Measurements from ENCODE around the gene INSL3. TPM values are rescaled to one million over a fixed set of nuclear protein-coding genes. Genes with fewer than 3 reads are reported as not detected.

The INSL3 gene
- total RNA-seq, 1 donor from 2014 or later, result not detected

DNA sequence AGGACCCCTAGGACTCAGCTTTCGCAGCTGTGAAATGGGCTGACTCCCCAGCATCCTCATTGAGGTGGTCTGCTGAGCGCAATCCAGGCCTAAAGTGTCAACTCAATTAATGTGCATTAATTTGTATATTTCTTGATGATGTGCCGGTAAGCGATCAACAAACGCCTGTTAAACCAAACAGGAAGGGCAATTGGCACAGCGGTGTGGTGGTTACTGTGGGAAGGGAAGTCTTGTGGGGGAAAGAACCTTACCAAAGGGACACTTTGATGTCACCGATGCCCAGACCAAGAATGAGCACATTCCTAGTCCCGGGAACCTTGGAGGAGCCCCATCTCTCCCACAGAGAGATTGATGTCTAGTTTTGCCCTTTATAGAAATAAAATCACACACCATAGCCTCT lies 24.8 kb upstream of the INSL3 start:
- DNase-seq (ENCODE audit: low read depth), result no peak

GRCh38 chr19:17843908-17844490 lies 22.7 kb upstream of the INSL3 start:
- DNase-seq (ENCODE audit: low read depth), result no peak

GRCh38 chr19:17843292-17843827 lies 22.0 kb upstream of the INSL3 start:
- DNase-seq (ENCODE audit: low read depth), result no peak

GRCh38 chr19:17842663-17843291 lies 21.5 kb upstream of the INSL3 start:
- no peak for DNase-seq (ENCODE audit: low read depth)

DNA sequence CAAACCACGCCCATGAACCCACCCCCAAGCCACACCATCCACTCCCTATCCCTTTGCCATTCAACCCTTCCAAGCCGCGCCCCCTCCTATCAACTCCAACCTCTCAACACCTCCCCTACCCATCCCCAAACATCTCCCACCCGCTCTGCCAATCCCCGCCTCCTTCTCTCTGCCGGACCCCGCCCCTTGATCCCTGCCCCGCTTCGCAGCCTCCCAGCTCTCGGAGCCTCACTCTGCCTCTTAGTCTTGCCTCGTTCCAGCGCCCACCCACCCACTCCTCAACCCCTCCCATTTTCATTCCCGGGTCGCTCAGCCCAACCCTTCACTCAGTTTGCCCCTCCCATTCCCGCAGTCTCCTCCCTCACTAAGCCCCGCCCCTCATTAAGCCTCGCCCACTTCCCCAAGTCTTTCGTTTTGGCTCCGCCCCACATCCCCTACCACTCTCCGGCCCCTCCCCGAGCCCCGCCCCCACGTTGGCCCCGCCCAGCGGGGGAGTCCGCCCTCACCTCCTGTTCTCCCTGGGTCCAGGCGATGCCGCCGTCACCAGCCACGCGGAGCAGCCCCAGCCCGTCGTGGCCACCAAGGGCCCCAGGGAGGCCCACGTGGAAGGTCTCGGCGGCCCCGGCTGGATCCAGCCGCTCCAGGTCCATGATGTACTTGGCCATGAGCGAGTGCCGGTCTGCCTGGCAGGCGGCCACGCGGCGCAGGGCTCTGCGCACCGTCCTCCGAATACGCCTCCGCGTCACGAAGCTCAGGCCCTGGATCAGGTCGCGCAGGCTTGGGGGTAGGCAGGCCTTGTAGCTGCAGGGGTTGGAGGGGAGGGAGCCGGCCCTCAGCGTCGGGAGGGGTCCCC lies 20.7 kb upstream of the INSL3 start:
- peak; percentile 73 for DNase-seq (ENCODE audit: low read depth)

DNA sequence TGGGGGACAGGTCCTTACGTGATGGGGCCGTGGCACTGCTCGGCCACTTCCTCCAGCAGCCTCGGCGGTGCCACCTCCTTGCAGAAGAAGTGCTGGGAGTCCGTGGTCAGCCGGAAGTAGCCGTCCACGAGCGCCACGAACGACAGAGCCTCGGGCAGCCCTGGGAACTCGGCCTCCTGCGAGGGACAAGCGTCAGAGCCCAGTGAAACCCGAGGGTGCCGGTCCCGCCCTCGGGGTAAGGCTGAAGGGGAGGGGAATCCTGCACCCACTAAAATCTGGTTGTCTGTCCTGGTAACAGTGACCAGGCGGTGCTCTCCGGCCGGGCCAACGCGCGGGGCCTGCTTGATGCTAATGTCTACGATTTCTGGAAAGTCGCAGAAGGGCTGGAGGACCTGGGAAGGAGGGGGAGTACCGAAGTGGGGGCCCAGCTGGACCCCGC lies 20.1 kb upstream of the INSL3 start:
- no peak for DNase-seq (ENCODE audit: low read depth)

DNA sequence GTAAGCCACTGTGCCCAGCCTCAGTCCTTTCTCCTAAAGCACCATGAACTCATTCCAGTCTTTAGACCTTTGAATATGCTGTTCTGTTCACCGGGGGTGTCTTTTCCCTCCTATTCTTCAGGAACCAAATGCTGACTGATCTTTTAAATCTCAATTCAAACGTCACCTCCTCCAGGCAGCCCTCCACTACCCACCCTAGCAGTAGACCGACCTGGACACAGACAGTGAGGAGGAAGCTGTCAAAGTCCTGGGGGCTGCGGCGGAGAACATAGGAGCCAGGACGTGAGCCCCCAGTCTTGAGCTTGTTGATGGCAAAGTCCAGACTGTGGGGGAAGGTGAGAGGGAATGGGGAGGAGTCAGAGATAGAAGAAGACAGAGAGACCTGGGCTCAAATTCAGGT lies 18.7 kb upstream of the INSL3 start:
- DNase-seq (ENCODE audit: low read depth), result no peak

DNA sequence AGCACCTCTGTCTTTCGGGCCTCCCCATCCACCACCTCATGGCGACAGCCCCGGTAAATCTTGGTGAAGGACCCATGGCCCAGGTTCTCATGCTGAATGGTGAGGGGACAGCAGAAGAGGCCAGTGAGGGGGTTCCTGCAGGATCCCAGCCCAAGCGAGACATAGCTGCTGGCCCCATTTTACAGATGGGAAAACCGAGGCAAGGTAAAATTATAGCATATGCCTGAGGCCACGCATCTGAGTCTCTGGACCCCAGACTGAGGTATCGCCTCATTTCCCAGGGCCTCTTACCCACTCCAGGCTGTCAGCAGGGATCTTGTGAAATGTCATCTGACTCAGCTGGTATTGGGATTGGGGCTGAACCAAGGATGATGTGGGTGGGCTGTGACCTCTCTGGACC lies 16.7 kb upstream of the INSL3 start:
- DNase-seq (ENCODE audit: low read depth), result no peak

DNA sequence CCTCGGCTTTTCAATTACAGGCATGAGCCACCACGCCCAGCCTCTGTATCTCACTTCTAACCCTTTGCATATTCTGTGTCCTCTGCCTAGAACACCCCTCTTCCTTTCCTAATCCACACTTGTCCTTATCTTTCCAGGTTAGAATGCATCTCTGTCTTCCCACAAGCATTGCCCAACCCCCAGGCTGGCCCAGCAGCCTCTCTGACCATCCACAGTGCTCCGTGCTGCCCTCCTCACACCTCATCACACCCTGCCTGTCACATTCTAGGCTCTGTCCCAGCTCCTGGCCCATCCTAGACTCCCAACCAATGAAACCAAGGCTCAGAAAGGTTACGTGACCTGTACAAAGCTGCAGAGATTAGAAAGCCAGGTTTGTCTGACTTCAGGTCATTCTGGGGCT lies 15.2 kb upstream of the INSL3 start:
- DNase-seq (ENCODE audit: low read depth), result no peak

- no peak for DNase-seq (ENCODE audit: low read depth)
Measured at GRCh38 chr19:17835182-17836006, 14.1 kb upstream of the INSL3 start.

- no peak for DNase-seq (ENCODE audit: low read depth)
Measured at GRCh38 chr19:17834350-17835181, 13.2 kb upstream of the INSL3 start.

DNA sequence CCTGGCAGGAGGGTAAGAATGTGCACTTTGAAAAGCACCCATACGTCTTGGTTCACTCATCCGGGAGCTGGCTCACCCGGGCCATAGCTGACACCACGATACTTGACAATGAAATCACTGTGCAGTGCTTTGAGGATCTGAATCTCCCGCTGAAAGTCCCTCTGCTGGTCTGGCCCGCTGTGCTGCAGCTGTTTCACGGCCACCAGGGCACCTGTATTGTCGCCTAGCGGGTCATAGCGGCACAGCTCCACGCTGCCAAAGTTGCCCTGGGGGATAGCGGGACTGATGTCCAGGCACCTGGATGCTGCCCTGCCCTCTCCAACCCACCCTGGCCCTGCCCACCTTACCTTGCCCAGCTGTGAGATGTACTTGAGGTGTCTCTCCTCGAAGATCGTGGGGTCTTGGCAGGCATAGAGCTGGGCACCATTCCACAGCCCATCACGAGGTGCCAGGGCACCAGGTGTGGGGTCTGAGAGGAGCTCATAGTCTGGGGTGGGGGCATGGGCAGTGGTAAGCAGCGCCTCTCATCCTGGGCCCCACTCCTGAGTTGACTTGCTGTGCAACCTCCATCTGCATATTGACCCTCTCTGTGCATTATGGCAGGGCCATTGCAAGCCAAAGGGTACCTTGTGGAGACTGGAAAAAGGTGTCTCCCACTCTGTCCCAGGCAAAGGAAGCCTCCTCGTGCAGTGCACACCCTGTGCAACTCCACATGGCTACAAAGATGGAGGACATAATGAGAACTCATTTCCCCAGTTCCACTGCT lies 11.3 kb upstream of the INSL3 start:
- no peak for DNase-seq (ENCODE audit: low read depth)

- DNase-seq (ENCODE audit: low read depth), result no peak
Measured at GRCh38 chr19:17831419-17831888, 10.1 kb upstream of the INSL3 start.

- peak; percentile 80 for DNase-seq (ENCODE audit: low read depth)
Measured at GRCh38 chr19:17830567-17831418, 9.5 kb upstream of the INSL3 start.

DNA sequence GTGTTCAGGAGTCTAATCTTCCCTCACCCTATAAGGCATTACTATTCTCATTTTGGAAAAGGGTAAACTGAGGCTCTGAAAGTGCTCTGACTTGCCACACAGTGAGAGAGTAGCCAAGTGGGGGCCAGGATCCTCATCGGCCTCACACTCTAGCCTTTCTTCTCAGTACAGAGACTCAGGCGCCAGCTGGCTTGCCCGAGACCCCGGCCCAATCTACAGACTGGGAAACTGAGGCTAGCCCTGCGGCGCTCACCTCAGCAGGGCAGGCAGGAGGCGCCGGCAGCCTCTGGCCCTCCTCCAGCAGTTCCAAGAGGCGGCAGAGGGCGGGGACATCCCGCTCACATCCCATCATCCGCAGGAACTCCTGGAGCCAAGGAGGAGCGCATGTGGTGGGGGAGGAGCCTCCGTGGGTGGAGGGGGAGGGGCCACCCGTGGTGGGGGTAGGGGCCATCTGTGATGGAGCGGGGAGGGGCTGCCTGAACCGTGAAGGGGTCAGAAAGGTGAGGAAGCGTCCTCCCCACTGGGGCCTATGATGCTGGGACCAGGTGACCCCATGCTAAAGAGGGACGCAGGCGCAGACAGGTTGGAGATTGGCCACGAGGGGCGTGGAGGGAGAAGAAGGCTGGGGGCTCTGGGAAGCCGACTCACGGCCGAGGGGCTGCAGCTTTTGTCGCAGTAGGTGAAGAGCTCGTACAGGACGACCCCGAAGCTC lies 8.7 kb upstream of the INSL3 start:
- peak; percentile 62 for DNase-seq (ENCODE audit: low read depth)

DNA sequence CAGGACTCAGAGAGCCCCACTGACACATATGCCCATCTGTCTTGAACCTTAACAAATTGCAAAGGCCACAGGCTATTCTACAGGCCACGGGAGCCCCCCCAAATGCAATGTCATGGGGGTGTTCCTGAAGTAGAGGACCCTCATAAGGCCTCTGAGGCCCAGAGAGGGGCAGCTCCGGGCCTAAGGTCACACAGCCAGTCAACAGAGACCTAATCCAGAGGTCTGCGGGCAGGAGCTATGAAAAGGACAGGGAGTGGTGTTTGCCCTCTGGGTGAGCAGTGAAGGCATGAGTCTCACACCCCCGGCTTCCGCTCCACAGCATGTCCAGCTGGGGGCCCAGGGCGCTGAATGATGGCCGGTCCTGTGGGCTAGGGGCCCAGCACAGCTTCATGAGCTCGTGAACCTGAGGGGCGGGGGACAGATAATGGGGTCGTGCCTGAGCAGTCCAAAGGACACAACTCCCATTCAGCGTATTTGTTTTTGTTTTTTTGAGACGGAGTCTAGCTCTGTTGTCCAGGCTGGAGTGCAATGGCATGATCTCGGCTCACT lies 5.3 kb upstream of the INSL3 start:
- DNase-seq (ENCODE audit: low read depth), result no peak

DNA sequence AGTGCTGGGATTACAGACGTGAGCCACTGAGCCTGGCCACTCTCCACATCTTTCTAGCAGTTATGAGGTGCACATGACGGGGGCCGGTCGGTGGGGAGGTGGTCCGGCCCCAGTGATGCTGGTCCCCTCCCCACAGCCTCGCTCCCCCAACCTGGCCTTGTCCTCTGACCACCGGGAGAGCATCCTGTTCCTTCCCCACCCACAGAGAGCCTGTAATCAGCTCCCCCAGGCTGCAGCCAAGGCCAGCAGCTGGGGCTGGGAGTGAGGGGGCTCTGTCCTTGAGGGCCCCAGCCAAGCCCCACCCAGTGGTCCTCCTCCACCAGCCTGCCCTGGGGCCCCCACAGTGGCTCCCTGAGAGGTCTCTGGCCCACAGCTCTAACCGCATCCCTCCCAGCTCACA lies 3.0 kb upstream of the INSL3 start:
- no peak for DNase-seq (ENCODE audit: low read depth)

All from renal cortical epithelial cell (primary cell).